ENCODE data around the gene TXNDC5. TPM values are rescaled to one million over a fixed set of nuclear protein-coding genes. Genes with fewer than 3 reads are reported as not detected.

Gene TXNDC5
- total and polyA plus RNA-seq, 2 experiments from 2014 or later, result 42.9 to 210 TPM

DNA sequence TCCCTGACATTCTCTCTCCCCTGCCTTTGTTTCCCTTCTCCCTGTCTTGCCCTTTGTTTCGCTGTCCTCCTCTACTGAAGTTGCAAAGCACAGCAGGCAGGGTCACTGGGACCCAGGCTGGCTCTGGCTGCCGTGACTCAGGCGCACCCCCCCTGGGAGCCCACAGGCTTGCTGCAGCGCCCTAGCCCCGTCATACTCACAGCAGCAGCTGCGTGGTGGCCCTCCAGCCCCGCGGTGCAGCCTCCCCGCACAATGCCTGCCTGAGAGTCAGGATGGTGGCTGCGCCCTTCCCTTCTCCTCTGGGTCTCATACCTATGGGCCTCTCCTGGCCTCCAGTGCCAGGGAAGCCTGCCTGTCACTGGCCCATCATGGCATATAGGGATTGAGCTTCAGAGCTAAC lies 41.7 kb downstream of the TXNDC5 start:
- Histone ChIP-seq H3K79me2 (replicated peaks; ENCODE audit: insufficient read depth) (no peaks in the 10 kb centered on the region), H2AFZ (no peak overlapping the region), H3K4me3 (no peak overlapping the region), H3K27ac (ENCODE audit: low read depth) (no peak overlapping the region), H4K20me1 (replicated peaks; ENCODE audit: insufficient read depth) (no peaks in the 10 kb centered on the region; the same call in 1 of the 2 replicates), H3F3A (replicated peaks; ENCODE audit: low read depth) (no peaks in the 10 kb centered on the region), H3K9me2 (ENCODE audit: insufficient read depth) (peaks cover 7% of the 10 kb centered on the region), H3K27me3 (ENCODE audit: insufficient read depth) (no peaks in the 10 kb centered on the region), H3K4me2 (no peak overlapping the region), H3K36me3 (ENCODE audit: insufficient read depth) (no peaks in the 10 kb centered on the region), H3K4me1 (ENCODE audit: insufficient read depth) (no peaks in the 10 kb centered on the region)
- ATAC-seq (peak; percentile 70), DNase-seq (ENCODE audit: low spot score) (no peak)
- TF ChIP-seq STAT1 (IDR thresholded peaks at IDR 0.05; ENCODE audit: unreplicated experiment) (no peak), EZH2phosphoT487 (IDR thresholded peaks at IDR 0.05; ENCODE audit: unreplicated experiment) (no peak), POLR2AphosphoS5 (IDR thresholded peaks at IDR 0.05; ENCODE audit: low read depth) (no peak), EZH2 (IDR thresholded peaks at IDR 0.05; ENCODE audit: low read depth, unreplicated experiment) (no peak), JUNB (IDR thresholded peaks at IDR 0.05; ENCODE audit: unreplicated experiment) (no peak), ZNF331 (CRISPR knock-in tag; IDR thresholded peaks at IDR 0.05; ENCODE audit: low read depth) (no peak), ZNF114 (CRISPR knock-in tag; IDR thresholded peaks at IDR 0.05) (no peak), CREB1 (CRISPR knock-in tag; IDR thresholded peaks at IDR 0.05; ENCODE audit: low read depth) (no peak), NANOG (IDR thresholded peaks at IDR 0.05; ENCODE audit: borderline replicate concordance) (no peak)
- TF ChIP-seq, protein P1, sequence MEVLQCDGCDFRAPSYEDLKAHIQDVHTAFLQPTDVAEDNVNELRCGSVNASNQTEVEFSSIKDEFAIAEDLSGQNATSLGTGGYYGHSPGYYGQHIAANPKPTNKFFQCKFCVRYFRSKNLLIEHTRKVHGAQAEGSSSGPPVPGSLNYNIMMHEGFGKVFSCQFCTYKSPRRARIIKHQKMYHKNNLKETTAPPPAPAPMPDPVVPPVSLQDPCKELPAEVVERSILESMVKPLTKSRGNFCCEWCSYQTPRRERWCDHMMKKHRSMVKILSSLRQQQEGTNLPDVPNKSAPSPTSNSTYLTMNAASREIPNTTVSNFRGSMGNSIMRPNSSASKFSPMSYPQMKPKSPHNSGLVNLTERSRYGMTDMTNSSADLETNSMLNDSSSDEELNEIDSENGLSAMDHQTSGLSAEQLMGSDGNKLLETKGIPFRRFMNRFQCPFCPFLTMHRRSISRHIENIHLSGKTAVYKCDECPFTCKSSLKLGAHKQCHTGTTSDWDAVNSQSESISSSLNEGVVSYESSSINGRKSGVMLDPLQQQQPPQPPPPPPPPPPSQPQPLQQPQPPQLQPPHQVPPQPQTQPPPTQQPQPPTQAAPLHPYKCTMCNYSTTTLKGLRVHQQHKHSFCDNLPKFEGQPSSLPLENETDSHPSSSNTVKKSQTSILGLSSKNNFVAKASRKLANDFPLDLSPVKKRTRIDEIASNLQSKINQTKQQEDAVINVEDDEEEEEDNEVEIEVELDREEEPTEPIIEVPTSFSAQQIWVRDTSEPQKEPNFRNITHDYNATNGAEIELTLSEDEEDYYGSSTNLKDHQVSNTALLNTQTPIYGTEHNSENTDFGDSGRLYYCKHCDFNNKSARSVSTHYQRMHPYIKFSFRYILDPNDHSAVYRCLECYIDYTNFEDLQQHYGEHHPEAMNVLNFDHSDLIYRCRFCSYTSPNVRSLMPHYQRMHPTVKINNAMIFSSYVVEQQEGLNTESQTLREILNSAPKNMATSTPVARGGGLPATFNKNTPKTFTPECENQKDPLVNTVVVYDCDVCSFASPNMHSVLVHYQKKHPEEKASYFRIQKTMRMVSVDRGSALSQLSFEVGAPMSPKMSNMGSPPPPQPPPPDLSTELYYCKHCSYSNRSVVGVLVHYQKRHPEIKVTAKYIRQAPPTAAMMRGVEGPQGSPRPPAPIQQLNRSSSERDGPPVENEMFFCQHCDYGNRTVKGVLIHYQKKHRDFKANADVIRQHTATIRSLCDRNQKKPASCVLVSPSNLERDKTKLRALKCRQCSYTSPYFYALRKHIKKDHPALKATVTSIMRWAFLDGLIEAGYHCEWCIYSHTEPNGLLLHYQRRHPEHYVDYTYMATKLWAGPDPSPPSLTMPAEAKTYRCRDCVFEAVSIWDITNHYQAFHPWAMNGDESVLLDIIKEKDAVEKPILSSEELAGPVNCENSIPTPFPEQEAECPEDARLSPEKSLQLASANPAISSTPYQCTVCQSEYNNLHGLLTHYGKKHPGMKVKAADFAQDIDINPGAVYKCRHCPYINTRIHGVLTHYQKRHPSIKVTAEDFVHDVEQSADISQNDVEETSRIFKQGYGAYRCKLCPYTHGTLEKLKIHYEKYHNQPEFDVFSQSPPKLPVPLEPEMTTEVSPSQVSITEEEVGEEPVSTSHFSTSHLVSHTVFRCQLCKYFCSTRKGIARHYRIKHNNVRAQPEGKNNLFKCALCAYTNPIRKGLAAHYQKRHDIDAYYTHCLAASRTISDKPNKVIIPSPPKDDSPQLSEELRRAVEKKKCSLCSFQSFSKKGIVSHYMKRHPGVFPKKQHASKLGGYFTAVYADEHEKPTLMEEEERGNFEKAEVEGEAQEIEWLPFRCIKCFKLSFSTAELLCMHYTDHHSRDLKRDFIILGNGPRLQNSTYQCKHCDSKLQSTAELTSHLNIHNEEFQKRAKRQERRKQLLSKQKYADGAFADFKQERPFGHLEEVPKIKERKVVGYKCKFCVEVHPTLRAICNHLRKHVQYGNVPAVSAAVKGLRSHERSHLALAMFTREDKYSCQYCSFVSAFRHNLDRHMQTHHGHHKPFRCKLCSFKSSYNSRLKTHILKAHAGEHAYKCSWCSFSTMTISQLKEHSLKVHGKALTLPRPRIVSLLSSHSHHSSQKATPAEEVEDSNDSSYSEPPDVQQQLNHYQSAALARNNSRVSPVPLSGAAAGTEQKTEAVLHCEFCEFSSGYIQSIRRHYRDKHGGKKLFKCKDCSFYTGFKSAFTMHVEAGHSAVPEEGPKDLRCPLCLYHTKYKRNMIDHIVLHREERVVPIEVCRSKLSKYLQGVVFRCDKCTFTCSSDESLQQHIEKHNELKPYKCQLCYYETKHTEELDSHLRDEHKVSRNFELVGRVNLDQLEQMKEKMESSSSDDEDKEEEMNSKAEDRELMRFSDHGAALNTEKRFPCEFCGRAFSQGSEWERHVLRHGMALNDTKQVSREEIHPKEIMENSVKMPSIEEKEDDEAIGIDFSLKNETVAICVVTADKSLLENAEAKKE (CRISPR knock-in tag; IDR thresholded peaks at IDR 0.05), result no peak
- TF ChIP-seq, protein P2, sequence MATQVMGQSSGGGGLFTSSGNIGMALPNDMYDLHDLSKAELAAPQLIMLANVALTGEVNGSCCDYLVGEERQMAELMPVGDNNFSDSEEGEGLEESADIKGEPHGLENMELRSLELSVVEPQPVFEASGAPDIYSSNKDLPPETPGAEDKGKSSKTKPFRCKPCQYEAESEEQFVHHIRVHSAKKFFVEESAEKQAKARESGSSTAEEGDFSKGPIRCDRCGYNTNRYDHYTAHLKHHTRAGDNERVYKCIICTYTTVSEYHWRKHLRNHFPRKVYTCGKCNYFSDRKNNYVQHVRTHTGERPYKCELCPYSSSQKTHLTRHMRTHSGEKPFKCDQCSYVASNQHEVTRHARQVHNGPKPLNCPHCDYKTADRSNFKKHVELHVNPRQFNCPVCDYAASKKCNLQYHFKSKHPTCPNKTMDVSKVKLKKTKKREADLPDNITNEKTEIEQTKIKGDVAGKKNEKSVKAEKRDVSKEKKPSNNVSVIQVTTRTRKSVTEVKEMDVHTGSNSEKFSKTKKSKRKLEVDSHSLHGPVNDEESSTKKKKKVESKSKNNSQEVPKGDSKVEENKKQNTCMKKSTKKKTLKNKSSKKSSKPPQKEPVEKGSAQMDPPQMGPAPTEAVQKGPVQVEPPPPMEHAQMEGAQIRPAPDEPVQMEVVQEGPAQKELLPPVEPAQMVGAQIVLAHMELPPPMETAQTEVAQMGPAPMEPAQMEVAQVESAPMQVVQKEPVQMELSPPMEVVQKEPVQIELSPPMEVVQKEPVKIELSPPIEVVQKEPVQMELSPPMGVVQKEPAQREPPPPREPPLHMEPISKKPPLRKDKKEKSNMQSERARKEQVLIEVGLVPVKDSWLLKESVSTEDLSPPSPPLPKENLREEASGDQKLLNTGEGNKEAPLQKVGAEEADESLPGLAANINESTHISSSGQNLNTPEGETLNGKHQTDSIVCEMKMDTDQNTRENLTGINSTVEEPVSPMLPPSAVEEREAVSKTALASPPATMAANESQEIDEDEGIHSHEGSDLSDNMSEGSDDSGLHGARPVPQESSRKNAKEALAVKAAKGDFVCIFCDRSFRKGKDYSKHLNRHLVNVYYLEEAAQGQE (IDR thresholded peaks at IDR 0.05; ENCODE audit: unreplicated experiment), result no peak
- TF ChIP-seq, protein P3, sequence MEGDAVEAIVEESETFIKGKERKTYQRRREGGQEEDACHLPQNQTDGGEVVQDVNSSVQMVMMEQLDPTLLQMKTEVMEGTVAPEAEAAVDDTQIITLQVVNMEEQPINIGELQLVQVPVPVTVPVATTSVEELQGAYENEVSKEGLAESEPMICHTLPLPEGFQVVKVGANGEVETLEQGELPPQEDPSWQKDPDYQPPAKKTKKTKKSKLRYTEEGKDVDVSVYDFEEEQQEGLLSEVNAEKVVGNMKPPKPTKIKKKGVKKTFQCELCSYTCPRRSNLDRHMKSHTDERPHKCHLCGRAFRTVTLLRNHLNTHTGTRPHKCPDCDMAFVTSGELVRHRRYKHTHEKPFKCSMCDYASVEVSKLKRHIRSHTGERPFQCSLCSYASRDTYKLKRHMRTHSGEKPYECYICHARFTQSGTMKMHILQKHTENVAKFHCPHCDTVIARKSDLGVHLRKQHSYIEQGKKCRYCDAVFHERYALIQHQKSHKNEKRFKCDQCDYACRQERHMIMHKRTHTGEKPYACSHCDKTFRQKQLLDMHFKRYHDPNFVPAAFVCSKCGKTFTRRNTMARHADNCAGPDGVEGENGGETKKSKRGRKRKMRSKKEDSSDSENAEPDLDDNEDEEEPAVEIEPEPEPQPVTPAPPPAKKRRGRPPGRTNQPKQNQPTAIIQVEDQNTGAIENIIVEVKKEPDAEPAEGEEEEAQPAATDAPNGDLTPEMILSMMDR (conservative IDR thresholded peaks at IDR 0.05; ENCODE audit: low read depth in 2 of 2), result no peak
- TF ChIP-seq, protein P4, sequence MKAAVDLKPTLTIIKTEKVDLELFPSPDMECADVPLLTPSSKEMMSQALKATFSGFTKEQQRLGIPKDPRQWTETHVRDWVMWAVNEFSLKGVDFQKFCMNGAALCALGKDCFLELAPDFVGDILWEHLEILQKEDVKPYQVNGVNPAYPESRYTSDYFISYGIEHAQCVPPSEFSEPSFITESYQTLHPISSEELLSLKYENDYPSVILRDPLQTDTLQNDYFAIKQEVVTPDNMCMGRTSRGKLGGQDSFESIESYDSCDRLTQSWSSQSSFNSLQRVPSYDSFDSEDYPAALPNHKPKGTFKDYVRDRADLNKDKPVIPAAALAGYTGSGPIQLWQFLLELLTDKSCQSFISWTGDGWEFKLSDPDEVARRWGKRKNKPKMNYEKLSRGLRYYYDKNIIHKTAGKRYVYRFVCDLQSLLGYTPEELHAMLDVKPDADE (IDR thresholded peaks at IDR 0.05), result no peak
- Mint-ChIP-seq H3K27ac (no peak overlapping the region), H3K9me3 (peaks cover 12% of the 10 kb centered on the region), H3K36me3 (ENCODE audit: low read depth) (peaks cover 14% of the 10 kb centered on the region), H3K4me3 (no peak overlapping the region), H3K4me1 (no peaks in the 10 kb centered on the region), H3K27me3 (ENCODE audit: insufficient read depth, low read depth, poor library complexity) (peaks cover 9% of the 10 kb centered on the region)

All from GM23338 (cell line).